Colonic mucosa (tissue), 4 donors: ENCODE measurements around the gene CNTRL. TPM values are rescaled to one million over a fixed set of nuclear protein-coding genes. Genes with fewer than 3 reads are reported as not detected.

Experiments used
- DNase-seq: peaks from one replicate; pipeline ENCODE4 v3.0.0-alpha.2; 2020
- H3K27ac ChIP-seq: fragments of 200-600 bp; one replicate; pipeline ENCODE4 v1.8.0; 2021
- H3K27me3 ChIP-seq: fragments of 200-600 bp; one replicate; pipeline ENCODE4 v1.8.0; 2021
- H3K36me3 ChIP-seq: fragments of 200-600 bp; one replicate; pipeline ENCODE4 v1.8.0; 2021
- H3K4me1 ChIP-seq: fragments of 200-600 bp; one replicate; pipeline ENCODE4 v1.8.0; 2021; ENCODE audit warnings: mild to moderate bottlenecking
- H3K4me3 ChIP-seq: fragments of 200-600 bp; one replicate; pipeline ENCODE4 v1.8.0; 2021
- H3K9ac ChIP-seq, 2 donors: one replicate each; pipeline ENCODE4 v1.7.0; 2013; ENCODE audit warnings: control low read depth in 2 of 2, low read depth in 2 of 2, low read length in 2 of 2
- H3K9me3 ChIP-seq: fragments of 200-600 bp; one replicate; pipeline ENCODE4 v1.8.0; 2021
- CTCF ChIP-seq: fragments of 200-600 bp; IDR thresholded peaks from one replicate; pipeline ENCODE4 v1.8.0; 2022; ENCODE audit warnings: antibody characterized with exemption, mild to moderate bottlenecking
- intact Hi-C: fragments of 100-400 bp; cut with DNase I; formaldehyde crosslinking; loops from one replicate; pipeline ENCODE4 v1.14.1; 2022
- total RNA-seq, 2 donors: library from RNA; stranded (reverse); fragmentation: NEBNext Ultra II Directional in 1 of 2; extraction: Animal tissue kit (Norgen Biotek cat#: 25700) in 1 of 2; gene quantifications; one replicate each; pipeline ENCODE4 v1.2.1, GENCODE V29; 2021
- donor health status: healthy.
- donor health status: DM: no; HTN: no; CAD: no.
- donor health status: DM: no; HTN: no; CAD: no.

CNTRL gene
- total RNA-seq, 2 donors from 2014 or later = 6.1 to 11.3 TPM

GRCh38 chr9:121168052-121168451, 93.3 kb downstream of the CNTRL start:
- Histone ChIP-seq H3K4me1 (no peaks in the 10 kb centered on the region), H3K27ac (no peak overlapping the region), H3K27me3 (no peaks in the 10 kb centered on the region), H3K36me3 (no peaks in the 10 kb centered on the region), H3K9ac (no peak overlapping the region), H3K4me3 (no peak overlapping the region), H3K9me3 (no peaks in the 10 kb centered on the region)
- intact Hi-C loops = no loop called here
- no peak for DNase-seq
- no peak for TF ChIP-seq CTCF

GRCh38 chr9:121169094-121169601, 94.4 kb downstream of the CNTRL start:
- intact Hi-C loops = no loop called here
- TF ChIP-seq CTCF = no peak
- Histone ChIP-seq H3K27ac (no peak overlapping the region), H3K4me1 (no peaks in the 10 kb centered on the region), H3K9me3 (no peaks in the 10 kb centered on the region), H3K36me3 (no peaks in the 10 kb centered on the region), H3K9ac (no peak overlapping the region), H3K27me3 (no peaks in the 10 kb centered on the region), H3K4me3 (no peak overlapping the region)
- no peak for DNase-seq

- no peaks in the 10 kb centered on the region for H3K4me1 ChIP-seq
- no peak overlapping the region for H3K4me3 ChIP-seq
- TF ChIP-seq CTCF = no peak
- H3K27me3 ChIP-seq = no peaks in the 10 kb centered on the region
- H3K9ac ChIP-seq = no peak overlapping the region
- intact Hi-C loops = no loop called here
- no peak overlapping the region for H3K27ac ChIP-seq
- no peaks in the 10 kb centered on the region for H3K36me3 ChIP-seq
- DNase-seq = no peak
- H3K9me3 ChIP-seq = no peaks in the 10 kb centered on the region
These were observed 96.5 kb downstream of the CNTRL start for GRCh38 chr9:121171236-121171635.

- Histone ChIP-seq H3K9ac (no peak overlapping the region), H3K9me3 (no peaks in the 10 kb centered on the region), H3K4me1 (no peaks in the 10 kb centered on the region), H3K27ac (no peak overlapping the region), H3K4me3 (no peak overlapping the region), H3K27me3 (no peaks in the 10 kb centered on the region), H3K36me3 (no peaks in the 10 kb centered on the region)
- no peak for TF ChIP-seq CTCF
- intact Hi-C loops = no loop called here
- DNase-seq = no peak
These were observed 98.2 kb downstream of the CNTRL start for GRCh38 chr9:121172726-121173487.

GRCh38 chr9:121173501-121173900, 98.7 kb downstream of the CNTRL start:
- H3K4me3 ChIP-seq = no peak overlapping the region
- no peaks in the 10 kb centered on the region for H3K4me1 ChIP-seq
- intact Hi-C loops = no loop called here
- H3K9me3 ChIP-seq = no peaks in the 10 kb centered on the region
- DNase-seq = no peak
- H3K27ac ChIP-seq = no peak overlapping the region
- H3K36me3 ChIP-seq = no peaks in the 10 kb centered on the region
- H3K27me3 ChIP-seq = no peaks in the 10 kb centered on the region
- no peak for TF ChIP-seq CTCF
- no peak overlapping the region for H3K9ac ChIP-seq
